DMS79 treated with DMSO at 0.1 percent for 48 hours (cell line): ENCODE data around the gene DESI1.

Experiments
- DNase-seq: peaks from one replicate; lab custom pipeline; 2025; lab: John Stamatoyannopoulos, UW

Gene DESI1

GRCh38 chr22:41557401-41558240 lies 63.2 kb downstream of the DESI1 start:
- no peak for DNase-seq

DNA sequence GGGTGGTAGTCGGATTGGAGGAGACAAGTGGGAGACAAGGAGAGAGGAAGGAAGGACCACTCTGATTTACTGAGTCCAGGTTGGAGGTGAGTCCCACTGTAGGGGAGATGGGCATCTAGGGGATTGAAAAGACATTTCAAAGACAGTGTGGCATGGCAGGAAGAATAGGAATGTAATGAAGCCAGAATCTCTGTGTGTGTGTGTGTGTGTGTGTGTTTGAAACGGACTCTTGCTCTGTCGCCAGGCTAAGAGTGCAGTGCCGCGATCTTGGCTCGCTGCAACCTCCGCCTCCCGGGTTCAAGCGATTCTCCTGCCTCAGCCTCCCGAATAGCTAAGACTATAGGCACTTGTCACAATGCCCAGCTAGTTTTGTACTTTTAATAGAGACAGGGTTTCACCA lies 64.3 kb downstream of the DESI1 start:
- no peak for DNase-seq

- no peak for DNase-seq
Observed at GRCh38 chr22:41555325-41555982, 65.4 kb downstream of the DESI1 start.

GRCh38 chr22:41551877-41552582 lies 68.8 kb downstream of the DESI1 start:
- DNase-seq, result no peak

GRCh38 chr22:41550952-41551491 lies 69.8 kb downstream of the DESI1 start:
- DNase-seq, result no peak

- DNase-seq, result no peak
Observed at GRCh38 chr22:41548830-41549211, 72.0 kb downstream of the DESI1 start.
